WTC11 (cell line): ENCODE measurements around the gene SPINK8. TPM values are rescaled to one million over a fixed set of nuclear protein-coding genes. Genes with fewer than 3 reads are reported as not detected.

ENCODE experiments used
- ATF1 ChIP-seq: sonication (generic); formaldehyde crosslinking; IDR thresholded peaks from 2 replicates; pipeline ENCODE4 v1.8.1; 2023; ENCODE audit warnings: mild to moderate bottlenecking, moderate library complexity, missing genetic modification reagents
- ETV6 ChIP-seq: sonication (generic); formaldehyde crosslinking; IDR thresholded peaks from 2 replicates; pipeline ENCODE4 v1.8.1; 2022; ENCODE audit warnings: mild to moderate bottlenecking, missing genetic modification reagents
- IRF2 ChIP-seq: sonication (generic); formaldehyde crosslinking; IDR thresholded peaks from 2 replicates; pipeline ENCODE4 v1.8.0; 2022; ENCODE audit warnings: low read depth, missing genetic modification reagents, borderline replicate concordance
- JAZF1 ChIP-seq: fragments of 250-450 bp; sonication (Bioruptor Pico); IDR thresholded peaks from 2 replicates; pipeline ENCODE4 v1.9.0; 2021; ENCODE audit warnings: moderate library complexity, mild to moderate bottlenecking, inconsistent platforms
- MYBL2 ChIP-seq: sonication (generic); formaldehyde crosslinking; IDR thresholded peaks from 2 replicates; pipeline ENCODE4 v1.8.1; 2023; ENCODE audit warnings: mild to moderate bottlenecking, moderate library complexity, missing genetic modification reagents
- NFATC4 ChIP-seq: fragments of 250-450 bp; sonication (Bioruptor Pico); IDR thresholded peaks from 2 replicates; pipeline ENCODE4 v1.9.0; 2021; ENCODE audit warnings: mild to moderate bottlenecking
- NFE2L1 ChIP-seq: sonication (generic); formaldehyde crosslinking; IDR thresholded peaks from 2 replicates; pipeline ENCODE4 v1.8.1; 2023; ENCODE audit warnings: missing genetic modification reagents
- NR3C1 ChIP-seq: sonication (generic); formaldehyde crosslinking; conservative IDR thresholded peaks from 2 replicates; pipeline ENCODE4 v1.8.1; 2023; ENCODE audit warnings: low read depth, mild to moderate bottlenecking, missing genetic modification reagents
- PRRX2 ChIP-seq: fragments of 250-450 bp; sonication (Bioruptor Pico); IDR thresholded peaks from 2 replicates; pipeline ENCODE4 v1.8.0; 2021; ENCODE audit warnings: mild to moderate bottlenecking
- RELA ChIP-seq: sonication (generic); formaldehyde crosslinking; IDR thresholded peaks from 2 replicates; pipeline ENCODE4 v1.8.1; 2022; ENCODE audit warnings: missing genetic modification reagents, mild to moderate bottlenecking, borderline replicate concordance
- RORB ChIP-seq: fragments of 250-450 bp; sonication (Bioruptor Pico); IDR thresholded peaks from 2 replicates; pipeline ENCODE4 v1.9.0; 2021; ENCODE audit warnings: mild to moderate bottlenecking
- SMAD3 ChIP-seq: sonication (generic); formaldehyde crosslinking; IDR thresholded peaks from 2 replicates; pipeline ENCODE4 v1.8.0; 2022; ENCODE audit warnings: missing genetic modification reagents, mild to moderate bottlenecking, borderline replicate concordance
- SMAD4 ChIP-seq: sonication (generic); formaldehyde crosslinking; IDR thresholded peaks from 2 replicates; pipeline ENCODE4 v1.8.0; 2022; ENCODE audit warnings: mild to moderate bottlenecking, missing genetic modification reagents
- TEAD1 ChIP-seq: sonication (generic); formaldehyde crosslinking; IDR thresholded peaks from 2 replicates; pipeline ENCODE4 v1.8.0; 2022; ENCODE audit warnings: mild to moderate bottlenecking, missing genetic modification reagents
- ZNF121 ChIP-seq: sonication (generic); formaldehyde crosslinking; IDR thresholded peaks from 2 replicates; pipeline ENCODE4 v1.8.0; 2023; ENCODE audit warnings: missing genetic modification reagents
- ZNF138 ChIP-seq: sonication (generic); formaldehyde crosslinking; conservative IDR thresholded peaks from 2 replicates; pipeline ENCODE4 v1.8.1; 2022; ENCODE audit warnings: mild to moderate bottlenecking, moderate library complexity, missing genetic modification reagents
- ZNF219 ChIP-seq: sonication (generic); formaldehyde crosslinking; IDR thresholded peaks from 2 replicates; pipeline ENCODE4 v1.8.0; 2023; ENCODE audit warnings: missing genetic modification reagents, mild to moderate bottlenecking, borderline replicate concordance
- ZNF232 ChIP-seq: sonication (generic); formaldehyde crosslinking; IDR thresholded peaks from 2 replicates; pipeline ENCODE4 v1.8.0; 2022; ENCODE audit warnings: mild to moderate bottlenecking, missing genetic modification reagents
- ZNF396 ChIP-seq: fragments of 250-450 bp; sonication (Bioruptor Pico); IDR thresholded peaks from 2 replicates; pipeline ENCODE4 v1.8.0; 2021; ENCODE audit warnings: mild to moderate bottlenecking, moderate library complexity, borderline replicate concordance
- ZNF416 ChIP-seq: fragments of 250-450 bp; sonication (Bioruptor Pico); IDR thresholded peaks from 2 replicates; pipeline ENCODE4 v1.9.0; 2021; ENCODE audit warnings: mild to moderate bottlenecking, inconsistent platforms
- total RNA-seq: library from RNA; stranded (reverse); gene quantifications from 3 replicates; pipeline ENCODE4 v1.2.3, GENCODE V29; 2021
- TF ChIP-seq, protein P1 (sequence below): sonication (generic); formaldehyde crosslinking; IDR thresholded peaks from 2 replicates; pipeline ENCODE4 v1.8.1; 2022; ENCODE audit warnings: low read depth, missing genetic modification reagents, borderline replicate concordance
- TF ChIP-seq, protein P2 (sequence below): fragments of 250-450 bp; sonication (Bioruptor Pico); IDR thresholded peaks from 2 replicates; pipeline ENCODE4 v1.9.0; 2021; ENCODE audit warnings: mild to moderate bottlenecking, borderline replicate concordance
- TF ChIP-seq, protein P3 (sequence below): sonication (generic); formaldehyde crosslinking; IDR thresholded peaks from 2 replicates; pipeline ENCODE4 v1.8.0; 2023; ENCODE audit warnings: mild to moderate bottlenecking, missing genetic modification reagents
- TF ChIP-seq, protein P4 (sequence below): sonication (generic); formaldehyde crosslinking; IDR thresholded peaks from 2 replicates; pipeline ENCODE4 v1.8.0; 2023; ENCODE audit warnings: missing genetic modification reagents
- TF ChIP-seq, protein P5 (sequence below): sonication (generic); formaldehyde crosslinking; IDR thresholded peaks from 2 replicates; pipeline ENCODE4 v1.8.1; 2022; ENCODE audit warnings: missing genetic modification reagents, borderline replicate concordance
- TF ChIP-seq, protein P6 (sequence below): sonication (generic); formaldehyde crosslinking; IDR thresholded peaks from 2 replicates; pipeline ENCODE4 v1.8.1; 2022; ENCODE audit warnings: mild to moderate bottlenecking, missing genetic modification reagents, moderate library complexity, borderline replicate concordance

The SPINK8 gene
- total RNA-seq, 1 experiment from 2014 or later = not detected

DNA sequence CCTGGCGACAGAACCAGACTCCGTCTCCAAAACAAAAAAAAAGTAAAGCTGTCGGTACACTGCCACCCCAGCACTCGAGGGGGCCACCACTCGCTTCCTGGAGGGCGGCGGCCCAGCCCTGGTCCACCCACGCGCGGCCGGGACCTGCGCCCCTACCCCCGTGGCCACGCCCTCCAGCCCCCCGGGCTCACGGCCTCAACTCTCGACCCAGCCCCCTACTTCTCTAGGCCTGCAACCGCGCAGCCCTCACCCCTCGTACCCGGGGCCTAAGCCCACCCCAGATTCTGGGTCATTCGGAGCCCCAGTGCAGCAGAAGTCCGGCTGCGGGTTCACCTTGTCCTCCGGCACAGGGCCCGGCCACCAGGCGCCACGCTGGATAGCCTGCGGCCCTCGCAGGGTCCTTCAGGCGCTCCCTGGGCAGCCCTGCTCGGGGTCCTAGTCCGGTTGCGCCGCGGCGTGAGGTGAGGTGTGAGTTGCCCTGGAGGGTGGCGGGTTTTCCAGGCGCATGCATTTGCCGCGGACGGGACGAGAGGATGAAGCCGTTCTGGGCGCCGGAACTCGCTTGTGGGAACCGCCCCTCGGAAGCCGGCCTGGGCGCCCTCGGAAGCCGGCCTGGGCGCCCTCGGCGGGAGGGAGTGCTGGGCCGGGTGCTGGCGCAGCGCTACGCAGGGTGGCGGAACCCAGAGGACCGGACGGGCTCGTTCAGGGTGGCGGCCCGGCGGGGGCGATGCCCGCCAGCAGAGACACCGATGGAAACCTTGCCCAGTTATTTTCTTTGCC is 32.3 kb downstream of the SPINK8 start, which contains the start of gene NME6 (continued):
- TF ChIP-seq SMAD4 (CRISPR knock-in tag) (no peak), ZNF138 (CRISPR knock-in tag) (peak; percentile 88; the same call in 1 of the 2 replicates), MYBL2 (CRISPR knock-in tag) (peak; percentile 96), RELA (CRISPR knock-in tag) (peak; percentile 88; the same call in 1 of the 2 replicates), ZNF232 (peak; percentile 76), ZNF219 (CRISPR knock-in tag) (no peak), RORB (no peak), ATF1 (CRISPR knock-in tag) (peak; percentile 55; the same call in 1 of the 2 replicates), NR3C1 (0 out of 2 replicates have a peak, but pooled peaks have one; percentile 23), SMAD3 (peak; percentile 86; the same call in 1 of the 2 replicates), JAZF1 (CRISPR knock-in tag) (no peak), ZNF121 (no peak), IRF2 (CRISPR knock-in tag) (peak; percentile 80; the same call in 1 of the 2 replicates), ZNF396 (CRISPR knock-in tag) (no peak), TEAD1 (CRISPR knock-in tag) (peak; percentile 74; the same call in 1 of the 2 replicates), PRRX2 (CRISPR knock-in tag) (no peak), ETV6 (peak; percentile 88), ZNF416 (CRISPR knock-in tag) (no peak), NFE2L1 (CRISPR knock-in tag) (peak; percentile 88), NFATC4 (CRISPR knock-in tag) (peak; percentile 57)
- TF ChIP-seq, protein P1, sequence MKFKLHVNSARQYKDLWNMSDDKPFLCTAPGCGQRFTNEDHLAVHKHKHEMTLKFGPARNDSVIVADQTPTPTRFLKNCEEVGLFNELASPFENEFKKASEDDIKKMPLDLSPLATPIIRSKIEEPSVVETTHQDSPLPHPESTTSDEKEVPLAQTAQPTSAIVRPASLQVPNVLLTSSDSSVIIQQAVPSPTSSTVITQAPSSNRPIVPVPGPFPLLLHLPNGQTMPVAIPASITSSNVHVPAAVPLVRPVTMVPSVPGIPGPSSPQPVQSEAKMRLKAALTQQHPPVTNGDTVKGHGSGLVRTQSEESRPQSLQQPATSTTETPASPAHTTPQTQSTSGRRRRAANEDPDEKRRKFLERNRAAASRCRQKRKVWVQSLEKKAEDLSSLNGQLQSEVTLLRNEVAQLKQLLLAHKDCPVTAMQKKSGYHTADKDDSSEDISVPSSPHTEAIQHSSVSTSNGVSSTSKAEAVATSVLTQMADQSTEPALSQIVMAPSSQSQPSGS (CRISPR knock-in tag) = peak; percentile 91
- TF ChIP-seq, protein P2, sequence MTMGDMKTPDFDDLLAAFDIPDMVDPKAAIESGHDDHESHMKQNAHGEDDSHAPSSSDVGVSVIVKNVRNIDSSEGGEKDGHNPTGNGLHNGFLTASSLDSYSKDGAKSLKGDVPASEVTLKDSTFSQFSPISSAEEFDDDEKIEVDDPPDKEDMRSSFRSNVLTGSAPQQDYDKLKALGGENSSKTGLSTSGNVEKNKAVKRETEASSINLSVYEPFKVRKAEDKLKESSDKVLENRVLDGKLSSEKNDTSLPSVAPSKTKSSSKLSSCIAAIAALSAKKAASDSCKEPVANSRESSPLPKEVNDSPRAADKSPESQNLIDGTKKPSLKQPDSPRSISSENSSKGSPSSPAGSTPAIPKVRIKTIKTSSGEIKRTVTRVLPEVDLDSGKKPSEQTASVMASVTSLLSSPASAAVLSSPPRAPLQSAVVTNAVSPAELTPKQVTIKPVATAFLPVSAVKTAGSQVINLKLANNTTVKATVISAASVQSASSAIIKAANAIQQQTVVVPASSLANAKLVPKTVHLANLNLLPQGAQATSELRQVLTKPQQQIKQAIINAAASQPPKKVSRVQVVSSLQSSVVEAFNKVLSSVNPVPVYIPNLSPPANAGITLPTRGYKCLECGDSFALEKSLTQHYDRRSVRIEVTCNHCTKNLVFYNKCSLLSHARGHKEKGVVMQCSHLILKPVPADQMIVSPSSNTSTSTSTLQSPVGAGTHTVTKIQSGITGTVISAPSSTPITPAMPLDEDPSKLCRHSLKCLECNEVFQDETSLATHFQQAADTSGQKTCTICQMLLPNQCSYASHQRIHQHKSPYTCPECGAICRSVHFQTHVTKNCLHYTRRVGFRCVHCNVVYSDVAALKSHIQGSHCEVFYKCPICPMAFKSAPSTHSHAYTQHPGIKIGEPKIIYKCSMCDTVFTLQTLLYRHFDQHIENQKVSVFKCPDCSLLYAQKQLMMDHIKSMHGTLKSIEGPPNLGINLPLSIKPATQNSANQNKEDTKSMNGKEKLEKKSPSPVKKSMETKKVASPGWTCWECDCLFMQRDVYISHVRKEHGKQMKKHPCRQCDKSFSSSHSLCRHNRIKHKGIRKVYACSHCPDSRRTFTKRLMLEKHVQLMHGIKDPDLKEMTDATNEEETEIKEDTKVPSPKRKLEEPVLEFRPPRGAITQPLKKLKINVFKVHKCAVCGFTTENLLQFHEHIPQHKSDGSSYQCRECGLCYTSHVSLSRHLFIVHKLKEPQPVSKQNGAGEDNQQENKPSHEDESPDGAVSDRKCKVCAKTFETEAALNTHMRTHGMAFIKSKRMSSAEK (CRISPR knock-in tag) = no peak
- TF ChIP-seq, protein P3, sequence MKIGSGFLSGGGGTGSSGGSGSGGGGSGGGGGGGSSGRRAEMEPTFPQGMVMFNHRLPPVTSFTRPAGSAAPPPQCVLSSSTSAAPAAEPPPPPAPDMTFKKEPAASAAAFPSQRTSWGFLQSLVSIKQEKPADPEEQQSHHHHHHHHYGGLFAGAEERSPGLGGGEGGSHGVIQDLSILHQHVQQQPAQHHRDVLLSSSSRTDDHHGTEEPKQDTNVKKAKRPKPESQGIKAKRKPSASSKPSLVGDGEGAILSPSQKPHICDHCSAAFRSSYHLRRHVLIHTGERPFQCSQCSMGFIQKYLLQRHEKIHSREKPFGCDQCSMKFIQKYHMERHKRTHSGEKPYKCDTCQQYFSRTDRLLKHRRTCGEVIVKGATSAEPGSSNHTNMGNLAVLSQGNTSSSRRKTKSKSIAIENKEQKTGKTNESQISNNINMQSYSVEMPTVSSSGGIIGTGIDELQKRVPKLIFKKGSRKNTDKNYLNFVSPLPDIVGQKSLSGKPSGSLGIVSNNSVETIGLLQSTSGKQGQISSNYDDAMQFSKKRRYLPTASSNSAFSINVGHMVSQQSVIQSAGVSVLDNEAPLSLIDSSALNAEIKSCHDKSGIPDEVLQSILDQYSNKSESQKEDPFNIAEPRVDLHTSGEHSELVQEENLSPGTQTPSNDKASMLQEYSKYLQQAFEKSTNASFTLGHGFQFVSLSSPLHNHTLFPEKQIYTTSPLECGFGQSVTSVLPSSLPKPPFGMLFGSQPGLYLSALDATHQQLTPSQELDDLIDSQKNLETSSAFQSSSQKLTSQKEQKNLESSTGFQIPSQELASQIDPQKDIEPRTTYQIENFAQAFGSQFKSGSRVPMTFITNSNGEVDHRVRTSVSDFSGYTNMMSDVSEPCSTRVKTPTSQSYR = no peak
- TF ChIP-seq, protein P4, sequence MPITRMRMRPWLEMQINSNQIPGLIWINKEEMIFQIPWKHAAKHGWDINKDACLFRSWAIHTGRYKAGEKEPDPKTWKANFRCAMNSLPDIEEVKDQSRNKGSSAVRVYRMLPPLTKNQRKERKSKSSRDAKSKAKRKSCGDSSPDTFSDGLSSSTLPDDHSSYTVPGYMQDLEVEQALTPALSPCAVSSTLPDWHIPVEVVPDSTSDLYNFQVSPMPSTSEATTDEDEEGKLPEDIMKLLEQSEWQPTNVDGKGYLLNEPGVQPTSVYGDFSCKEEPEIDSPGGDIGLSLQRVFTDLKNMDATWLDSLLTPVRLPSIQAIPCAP = 0 out of 2 replicates have a peak, but pooled peaks have one; percentile 12
- TF ChIP-seq, protein P5, sequence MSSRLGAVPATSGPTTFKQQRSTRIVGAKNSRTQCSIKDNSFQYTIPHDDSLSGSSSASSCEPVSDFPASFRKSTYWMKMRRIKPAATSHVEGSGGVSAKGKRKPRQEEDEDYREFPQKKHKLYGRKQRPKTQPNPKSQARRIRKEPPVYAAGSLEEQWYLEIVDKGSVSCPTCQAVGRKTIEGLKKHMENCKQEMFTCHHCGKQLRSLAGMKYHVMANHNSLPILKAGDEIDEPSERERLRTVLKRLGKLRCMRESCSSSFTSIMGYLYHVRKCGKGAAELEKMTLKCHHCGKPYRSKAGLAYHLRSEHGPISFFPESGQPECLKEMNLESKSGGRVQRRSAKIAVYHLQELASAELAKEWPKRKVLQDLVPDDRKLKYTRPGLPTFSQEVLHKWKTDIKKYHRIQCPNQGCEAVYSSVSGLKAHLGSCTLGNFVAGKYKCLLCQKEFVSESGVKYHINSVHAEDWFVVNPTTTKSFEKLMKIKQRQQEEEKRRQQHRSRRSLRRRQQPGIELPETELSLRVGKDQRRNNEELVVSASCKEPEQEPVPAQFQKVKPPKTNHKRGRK (CRISPR knock-in tag) = no peak
- TF ChIP-seq, protein P6, sequence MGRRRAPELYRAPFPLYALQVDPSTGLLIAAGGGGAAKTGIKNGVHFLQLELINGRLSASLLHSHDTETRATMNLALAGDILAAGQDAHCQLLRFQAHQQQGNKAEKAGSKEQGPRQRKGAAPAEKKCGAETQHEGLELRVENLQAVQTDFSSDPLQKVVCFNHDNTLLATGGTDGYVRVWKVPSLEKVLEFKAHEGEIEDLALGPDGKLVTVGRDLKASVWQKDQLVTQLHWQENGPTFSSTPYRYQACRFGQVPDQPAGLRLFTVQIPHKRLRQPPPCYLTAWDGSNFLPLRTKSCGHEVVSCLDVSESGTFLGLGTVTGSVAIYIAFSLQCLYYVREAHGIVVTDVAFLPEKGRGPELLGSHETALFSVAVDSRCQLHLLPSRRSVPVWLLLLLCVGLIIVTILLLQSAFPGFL (CRISPR knock-in tag) = no peak
